HEK293 (cell line): ENCODE data around the gene KLF12.

Experiments used
- CTCF ChIA-PET: fragments of 350-600 bp; formaldehyde crosslinking; extraction: SDS; loops from one replicate; lab custom pipeline; 2021; ENCODE audit warnings: antibody characterized with exemption; lab: Yijun Ruan, JAX
- POLR2A ChIA-PET: fragments of 300-600 bp; formaldehyde crosslinking; extraction: SDS; loops from one replicate; lab custom pipeline; 2020; ENCODE audit warnings: antibody characterized with exemption, inconsistent platforms; lab: Yijun Ruan, JAX
- H3K27ac ChIP-seq: fragments of 200-500 bp; sonication (Bioruptor generic); 2 replicates; pipeline ENCODE4 v1.5.1; 2014; ENCODE audit warnings: low read depth, low read length, control low read depth, inconsistent platforms; ENCODE audit errors: extremely low read depth
- H3K36me3 ChIP-seq, 2 experiments: fragments of 200-500 bp in 1 of 2; sonication (Bioruptor generic) in 1 of 2; 1 replicate in 1 of 2; 2 replicates in 1 of 2; pipeline ENCODE4 v1.5.1; 2014 to 2017; ENCODE audit warnings: inconsistent platforms in 2 of 2, low read length in 2 of 2; ENCODE audit not compliant: control insufficient read depth in 2 of 2, insufficient read depth in 1 of 2
- H3K4me1 ChIP-seq: fragments of 200-500 bp; sonication (Bioruptor generic); 2 replicates; pipeline ENCODE4 v1.5.1; 2014; ENCODE audit warnings: mild to moderate bottlenecking, low read length, inconsistent platforms; ENCODE audit not compliant: control insufficient read depth, insufficient read depth
- H3K4me3 ChIP-seq: 2 replicates; pipeline ENCODE4 v1.5.1; 2011; ENCODE audit warnings: low read depth, mild to moderate bottlenecking, control low read depth, low read length, moderate library complexity
- H3K9me3 ChIP-seq: fragments of 200-500 bp; sonication (Bioruptor generic); 2 replicates; pipeline ENCODE4 v1.5.1; 2014; ENCODE audit warnings: low read depth, low read length, inconsistent platforms; ENCODE audit not compliant: control insufficient read depth, insufficient read depth
- FEZF1 ChIP-seq: fragments of 450-650 bp; formaldehyde crosslinking; IDR thresholded peaks from 2 replicates; pipeline ENCODE4 v1.5.1; 2016; ENCODE audit warnings: missing biosample characterization, missing genetic modification characterization
- MZF1 ChIP-seq: fragments of 450-650 bp; formaldehyde crosslinking; IDR thresholded peaks from 2 replicates; pipeline ENCODE4 v1.5.1; 2017; ENCODE audit warnings: missing biosample characterization, missing genetic modification characterization, borderline replicate concordance
- ZFHX2 ChIP-seq: fragments of 450-650 bp; formaldehyde crosslinking; conservative IDR thresholded peaks from 2 replicates; pipeline ENCODE4 v1.5.1; 2016; ENCODE audit warnings: missing biosample characterization, missing genetic modification characterization
- ZIC2 ChIP-seq: fragments of 450-650 bp; formaldehyde crosslinking; IDR thresholded peaks from 2 replicates; pipeline ENCODE4 v1.5.1; 2016; ENCODE audit warnings: missing biosample characterization, missing genetic modification characterization
- ZNF138 ChIP-seq: fragments of 450-650 bp; formaldehyde crosslinking; IDR thresholded peaks from 2 replicates; pipeline ENCODE4 v1.5.1; 2016; ENCODE audit warnings: missing biosample characterization, missing genetic modification characterization, borderline replicate concordance
- ZNF157 ChIP-seq: fragments of 450-650 bp; formaldehyde crosslinking; IDR thresholded peaks from 2 replicates; pipeline ENCODE4 v1.5.1; 2016; ENCODE audit warnings: missing biosample characterization, missing genetic modification characterization
- ZNF18 ChIP-seq: fragments of 450-650 bp; formaldehyde crosslinking; IDR thresholded peaks from 2 replicates; pipeline ENCODE4 v1.5.1; 2016; ENCODE audit warnings: missing biosample characterization, missing genetic modification characterization
- ZNF37A ChIP-seq: fragments of 450-650 bp; IDR thresholded peaks from 2 replicates; pipeline ENCODE4 v1.5.1; 2018; ENCODE audit warnings: missing biosample characterization, missing genetic modification characterization
- ZNF404 ChIP-seq: fragments of 450-650 bp; formaldehyde crosslinking; IDR thresholded peaks from 2 replicates; pipeline ENCODE4 v1.5.1; 2017; ENCODE audit warnings: missing biosample characterization, missing genetic modification characterization
- ZNF513 ChIP-seq: fragments of 450-650 bp; IDR thresholded peaks from 2 replicates; pipeline ENCODE4 v1.5.1; 2018; ENCODE audit warnings: missing biosample characterization, missing genetic modification characterization
- ZNF548 ChIP-seq: fragments of 450-650 bp; formaldehyde crosslinking; IDR thresholded peaks from 2 replicates; pipeline ENCODE4 v1.5.1; 2016; ENCODE audit warnings: missing biosample characterization, missing genetic modification characterization
- ZNF610 ChIP-seq: fragments of 450-650 bp; formaldehyde crosslinking; IDR thresholded peaks from 2 replicates; pipeline ENCODE4 v1.5.1; 2016; ENCODE audit warnings: missing biosample characterization, missing genetic modification characterization, borderline replicate concordance
- ZNF623 ChIP-seq: fragments of 450-650 bp; formaldehyde crosslinking; IDR thresholded peaks from 2 replicates; pipeline ENCODE4 v1.5.1; 2016; ENCODE audit warnings: missing biosample characterization, missing genetic modification characterization
- ZNF664 ChIP-seq: fragments of 450-650 bp; formaldehyde crosslinking; IDR thresholded peaks from 2 replicates; pipeline ENCODE4 v1.5.1; 2016; ENCODE audit warnings: missing biosample characterization, missing genetic modification characterization
- ZNF677 ChIP-seq: fragments of 450-650 bp; IDR thresholded peaks from 2 replicates; pipeline ENCODE4 v1.5.0; 2018; ENCODE audit warnings: missing biosample characterization, mild to moderate bottlenecking, missing genetic modification characterization, moderate library complexity
- ZNF701 ChIP-seq: fragments of 450-650 bp; formaldehyde crosslinking; IDR thresholded peaks from 2 replicates; pipeline ENCODE4 v1.5.1; 2016; ENCODE audit warnings: missing biosample characterization, missing genetic modification characterization
- ZNF791 ChIP-seq: fragments of 450-650 bp; formaldehyde crosslinking; IDR thresholded peaks from 2 replicates; pipeline ENCODE4 v1.5.1; 2016; ENCODE audit warnings: missing biosample characterization, missing genetic modification characterization
- ZNF837 ChIP-seq: fragments of 450-650 bp; formaldehyde crosslinking; IDR thresholded peaks from 2 replicates; pipeline ENCODE4 v1.5.1; 2016; ENCODE audit warnings: missing biosample characterization, missing genetic modification characterization
- ZSCAN23 ChIP-seq: fragments of 450-650 bp; formaldehyde crosslinking; IDR thresholded peaks from 2 replicates; pipeline ENCODE4 v1.5.1; 2016; ENCODE audit warnings: missing biosample characterization, missing genetic modification characterization
- TF ChIP-seq, protein P1 (sequence below): fragments of 450-650 bp; formaldehyde crosslinking; IDR thresholded peaks from 2 replicates; pipeline ENCODE4 v1.5.0; 2017; ENCODE audit warnings: missing biosample characterization, missing genetic modification characterization, borderline replicate concordance

The KLF12 gene

DNA sequence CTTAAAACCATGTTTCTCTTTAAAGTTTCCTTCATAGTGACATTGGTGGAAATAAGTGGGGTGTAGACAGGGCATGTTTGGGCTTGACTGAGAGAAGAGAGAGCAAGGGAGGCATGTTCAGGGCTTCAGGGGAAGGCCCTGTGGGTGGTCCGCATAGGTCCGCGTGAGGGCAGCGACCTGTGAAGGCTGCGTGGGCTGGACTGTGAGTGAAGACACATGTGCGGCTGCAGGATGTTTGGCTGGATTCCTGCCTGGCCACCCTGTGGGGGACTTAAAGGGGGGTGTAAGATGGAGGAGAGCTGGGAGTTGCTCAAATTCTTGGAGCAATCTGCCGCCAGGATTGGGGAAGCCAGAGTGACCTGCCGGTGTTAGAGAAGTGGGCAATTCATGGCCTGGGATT is 23.8 kb upstream of the KLF12 start:
- no peaks in the 10 kb centered on the region for H3K9me3 ChIP-seq
- no peaks in the 10 kb centered on the region for H3K36me3 ChIP-seq
- no peaks in the 10 kb centered on the region for H3K4me1 ChIP-seq
- H3K4me3 ChIP-seq, result no peak overlapping the region
- ChIA-PET CTCF (no interaction called here), POLR2A (no interaction called here)
- no peak overlapping the region for H3K27ac ChIP-seq
- TF ChIP-seq ZNF37A (tag by site-specific recombination), result no peak
- TF ChIP-seq ZNF837 (tag by site-specific recombination), result no peak
- TF ChIP-seq ZIC2 (tag by site-specific recombination), result peak; percentile 33; the same call in 1 of the 2 replicates
- TF ChIP-seq ZNF513 (tag by site-specific recombination), result no peak
- no peak for TF ChIP-seq ZNF701 (tag by site-specific recombination)
- no peak for TF ChIP-seq ZNF548 (tag by site-specific recombination)
- peak; percentile 36; the same call in 1 of the 2 replicates for TF ChIP-seq ZFHX2 (tag by site-specific recombination)
- no peak for TF ChIP-seq ZSCAN23
- TF ChIP-seq FEZF1, result no peak
- no peak for TF ChIP-seq ZNF138 (tag by site-specific recombination)
- TF ChIP-seq ZNF157 (tag by site-specific recombination), result no peak
- TF ChIP-seq ZNF664 (tag by site-specific recombination), result no peak
- no peak for TF ChIP-seq ZNF610
- no peak for TF ChIP-seq ZNF677 (tag by site-specific recombination)

- no peaks in the 10 kb centered on the region for H3K4me1 ChIP-seq
- CTCF ChIA-PET, result no interaction called here
- H3K4me3 ChIP-seq, result no peak overlapping the region
- TF ChIP-seq, protein P1, sequence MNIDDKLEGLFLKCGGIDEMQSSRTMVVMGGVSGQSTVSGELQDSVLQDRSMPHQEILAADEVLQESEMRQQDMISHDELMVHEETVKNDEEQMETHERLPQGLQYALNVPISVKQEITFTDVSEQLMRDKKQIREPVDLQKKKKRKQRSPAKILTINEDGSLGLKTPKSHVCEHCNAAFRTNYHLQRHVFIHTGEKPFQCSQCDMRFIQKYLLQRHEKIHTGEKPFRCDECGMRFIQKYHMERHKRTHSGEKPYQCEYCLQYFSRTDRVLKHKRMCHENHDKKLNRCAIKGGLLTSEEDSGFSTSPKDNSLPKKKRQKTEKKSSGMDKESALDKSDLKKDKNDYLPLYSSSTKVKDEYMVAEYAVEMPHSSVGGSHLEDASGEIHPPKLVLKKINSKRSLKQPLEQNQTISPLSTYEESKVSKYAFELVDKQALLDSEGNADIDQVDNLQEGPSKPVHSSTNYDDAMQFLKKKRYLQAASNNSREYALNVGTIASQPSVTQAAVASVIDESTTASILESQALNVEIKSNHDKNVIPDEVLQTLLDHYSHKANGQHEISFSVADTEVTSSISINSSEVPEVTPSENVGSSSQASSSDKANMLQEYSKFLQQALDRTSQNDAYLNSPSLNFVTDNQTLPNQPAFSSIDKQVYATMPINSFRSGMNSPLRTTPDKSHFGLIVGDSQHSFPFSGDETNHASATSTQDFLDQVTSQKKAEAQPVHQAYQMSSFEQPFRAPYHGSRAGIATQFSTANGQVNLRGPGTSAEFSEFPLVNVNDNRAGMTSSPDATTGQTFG (tag by site-specific recombination), result no peak
- no peak for TF ChIP-seq ZNF18 (tag by site-specific recombination)
- no peak for TF ChIP-seq ZNF404 (tag by site-specific recombination)
- no peak overlapping the region for H3K27ac ChIP-seq
- POLR2A ChIA-PET, result no interaction called here
- H3K9me3 ChIP-seq, result no peaks in the 10 kb centered on the region
- no peaks in the 10 kb centered on the region for H3K36me3 ChIP-seq
Measured at GRCh38 chr13:74154981-74155380, 20.8 kb upstream of the KLF12 start.

- no peak overlapping the region for H3K27ac ChIP-seq
- ChIA-PET POLR2A (no interaction called here), CTCF (interaction anchor here (0.6 to 1.0 kb wide), 3 partner anchors 17 to 145 kb away, joined by 3 to 5 read pairs (median 4); no protein-coding TSS in a partner anchor)
- TF ChIP-seq MZF1, result no peak
- TF ChIP-seq ZNF623, result no peak
- TF ChIP-seq ZNF791, result no peak
- H3K4me1 ChIP-seq, result no peaks in the 10 kb centered on the region
- no peaks in the 10 kb centered on the region for H3K36me3 ChIP-seq
- no peak overlapping the region for H3K4me3 ChIP-seq
- H3K9me3 ChIP-seq, result no peaks in the 10 kb centered on the region
Measured at GRCh38 chr13:74153316-74153715, 19.1 kb upstream of the KLF12 start.
